Measurements from ENCODE around the gene LIN7A.
A peak's percentile ranks its signal among the peaks of the same experiment; 100 is the strongest.

LIN7A gene

GRCh38 chr12:80813820-80814219, 123.9 kb downstream of the LIN7A start:
- DNase-seq (ENCODE audit: low read depth): no peak
- TF ChIP-seq CTCF (conservative IDR thresholded peaks at IDR 0.05; ENCODE audit: control insufficient read depth, insufficient read depth, low read depth, low read length): no peak
- no peak overlapping the region for H3K4me3 ChIP-seq (ENCODE audit: control insufficient read depth, low read depth, low read length)

GRCh38 chr12:80811957-80812708, 125.6 kb downstream of the LIN7A start:
- DNase-seq (ENCODE audit: low read depth): no peak
- TF ChIP-seq CTCF (conservative IDR thresholded peaks at IDR 0.05; ENCODE audit: control insufficient read depth, insufficient read depth, low read depth, low read length): no peak
- no peak overlapping the region for H3K4me3 ChIP-seq (ENCODE audit: control insufficient read depth, low read depth, low read length)

GRCh38 chr12:80810874-80811273, 126.9 kb downstream of the LIN7A start:
- no peak for DNase-seq (ENCODE audit: low read depth)
- no peak overlapping the region for H3K4me3 ChIP-seq (ENCODE audit: control insufficient read depth, low read depth, low read length)
- no peak for TF ChIP-seq CTCF (conservative IDR thresholded peaks at IDR 0.05; ENCODE audit: control insufficient read depth, insufficient read depth, low read depth, low read length)

- H3K4me3 ChIP-seq (ENCODE audit: control insufficient read depth, low read depth, low read length): no peak overlapping the region
- peak; percentile 15 for DNase-seq (ENCODE audit: low read depth)
- no peak for TF ChIP-seq CTCF (conservative IDR thresholded peaks at IDR 0.05; ENCODE audit: control insufficient read depth, insufficient read depth, low read depth, low read length)
These were observed 130.0 kb downstream of the LIN7A start for GRCh38 chr12:80807640-80808288.

GRCh38 chr12:80805106-80805505, 132.6 kb downstream of the LIN7A start:
- no peak for TF ChIP-seq CTCF (conservative IDR thresholded peaks at IDR 0.05; ENCODE audit: control insufficient read depth, insufficient read depth, low read depth, low read length)
- peak; percentile 53 for DNase-seq (ENCODE audit: low read depth)
- no peak overlapping the region for H3K4me3 ChIP-seq (ENCODE audit: control insufficient read depth, low read depth, low read length)

GRCh38 chr12:80802652-80803400, 134.9 kb downstream of the LIN7A start:
- no peak for DNase-seq (ENCODE audit: low read depth)
- no peak overlapping the region for H3K4me3 ChIP-seq (ENCODE audit: control insufficient read depth, low read depth, low read length)
- no peak for TF ChIP-seq CTCF (conservative IDR thresholded peaks at IDR 0.05; ENCODE audit: control insufficient read depth, insufficient read depth, low read depth, low read length)
